Breast epithelium (tissue), 4 donors: ENCODE results near the gene PDE4D. TPM values are rescaled to one million over a fixed set of nuclear protein-coding genes. Genes with fewer than 3 reads are reported as not detected.

Experiments used
- DNase-seq, 2 donors: peaks; one replicate each; pipeline ENCODE4 v3.0.0-alpha.2; 2019; ENCODE audit warnings: low spot score in 2 of 2
- H3K27ac ChIP-seq, 2 donors: fragments of 200-600 bp; sonication (generic) in 1 of 2; one replicate each; pipeline ENCODE4 v1.5.1; 2016 to 2019; ENCODE audit warnings: mild to moderate bottlenecking in 1 of 2
- H3K27me3 ChIP-seq, 2 donors: fragments of 200-600 bp; sonication (generic) in 1 of 2; one replicate each; pipeline versions ENCODE4 v1.5.1 to v1.6.0; 2017 to 2019; ENCODE audit warnings: control low read depth in 1 of 2, mild to moderate bottlenecking in 1 of 2
- H3K36me3 ChIP-seq: fragments of 200-600 bp; one replicate; pipeline ENCODE4 v1.5.1; 2019
- H3K4me1 ChIP-seq, 2 donors: fragments of 200-600 bp; sonication (generic); one replicate each; pipeline ENCODE4 v1.5.1; 2016 to 2019; ENCODE audit warnings: control low read depth in 1 of 2
- H3K4me3 ChIP-seq, 3 donors: fragments of 200-600 bp; sonication (generic); 1 replicate in 2 of 3; 2 replicates in 1 of 3; pipeline ENCODE4 v1.5.1; 2016 to 2019; ENCODE audit warnings: mild to moderate bottlenecking in 3 of 3, moderate library complexity in 2 of 3
- H3K9me3 ChIP-seq, 2 donors: fragments of 200-600 bp; sonication (generic) in 1 of 2; one replicate each; pipeline ENCODE4 v1.5.1; 2016 to 2019; ENCODE audit warnings: control low read depth in 1 of 2
- POLR2A ChIP-seq: fragments of 450-650 bp; IDR thresholded peaks from one replicate; pipeline ENCODE4 v1.6.1; 2016; ENCODE audit warnings: antibody characterized with exemption, mild to moderate bottlenecking, moderate library complexity
- POLR2AphosphoS5 ChIP-seq, 3 donors: sonication (generic); formaldehyde crosslinking; IDR thresholded peaks; one replicate each; pipeline ENCODE4 v1.6.1; 2017; ENCODE audit warnings: antibody characterized with exemption in 3 of 3
- intact Hi-C: fragments of 100-400 bp; cut with DNase I; formaldehyde crosslinking; loops from one replicate; pipeline ENCODE4 v1.15.1; 2023; ENCODE audit warnings: low total_unique reads
- total RNA-seq, 3 donors: library from RNA; depleted of rRNA; stranded (reverse); fragments of >200 nt; gene quantifications; one replicate each; pipeline ENCODE4 v1.1.0, GENCODE V29; 2016
- TF ChIP-seq, protein P1 (sequence below), 3 donors: fragments of 450-650 bp; IDR thresholded peaks; one replicate each; pipeline ENCODE4 v1.5.1; 2016 to 2017; ENCODE audit warnings: antibody characterized with exemption in 3 of 3, mild to moderate bottlenecking in 3 of 3, moderate library complexity in 3 of 3

Gene PDE4D
- 10 to 100 TPM; 14.4 to 37.4 (median 28.2) TPM for total RNA-seq

DNA sequence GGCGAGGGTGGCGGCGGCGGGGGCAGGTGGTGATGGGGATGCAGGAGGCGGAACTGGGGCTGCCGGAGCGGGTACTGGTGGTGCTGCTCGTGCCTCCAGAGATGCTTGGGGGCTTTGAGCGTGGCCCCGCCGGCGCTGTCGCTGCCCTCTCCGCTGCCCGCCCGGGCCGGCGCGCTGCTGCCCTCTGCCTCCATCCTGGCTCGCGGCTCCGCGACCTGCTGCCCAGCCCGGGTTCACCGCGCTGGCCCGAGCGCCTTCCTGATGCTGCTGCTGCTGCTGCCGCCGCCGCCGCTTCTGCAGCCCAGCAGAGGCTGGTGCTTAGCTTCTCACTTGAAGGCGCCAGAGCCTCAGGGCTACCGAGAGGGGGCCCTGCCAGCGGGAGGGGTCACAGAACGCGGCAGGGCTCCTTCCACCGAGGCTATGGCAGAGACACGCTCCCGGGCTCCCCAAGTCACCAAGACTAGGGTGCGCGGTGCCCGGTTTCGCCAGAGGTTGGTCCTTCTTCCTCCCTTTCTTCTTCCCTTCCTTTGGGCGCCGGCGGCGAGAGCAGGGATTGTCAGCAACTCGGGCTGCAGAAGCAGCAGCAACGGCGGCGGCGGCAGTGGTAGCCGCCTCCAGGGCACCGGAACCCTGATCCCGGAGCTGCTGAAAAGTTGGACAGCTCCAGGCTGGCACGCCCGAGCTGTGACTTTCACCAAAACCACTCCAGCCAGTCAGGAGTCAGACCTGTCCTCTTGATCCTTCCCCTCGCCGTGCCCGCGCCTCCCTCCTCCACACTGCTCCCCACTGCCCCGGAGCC is at the start of gene PDE4D:
Gene PDE4D (minus strand): TSS at position 298 of the 799 bp plus-strand sequence.
- peak; percentile 18 to 55 for DNase-seq
- TF ChIP-seq, protein P1, sequence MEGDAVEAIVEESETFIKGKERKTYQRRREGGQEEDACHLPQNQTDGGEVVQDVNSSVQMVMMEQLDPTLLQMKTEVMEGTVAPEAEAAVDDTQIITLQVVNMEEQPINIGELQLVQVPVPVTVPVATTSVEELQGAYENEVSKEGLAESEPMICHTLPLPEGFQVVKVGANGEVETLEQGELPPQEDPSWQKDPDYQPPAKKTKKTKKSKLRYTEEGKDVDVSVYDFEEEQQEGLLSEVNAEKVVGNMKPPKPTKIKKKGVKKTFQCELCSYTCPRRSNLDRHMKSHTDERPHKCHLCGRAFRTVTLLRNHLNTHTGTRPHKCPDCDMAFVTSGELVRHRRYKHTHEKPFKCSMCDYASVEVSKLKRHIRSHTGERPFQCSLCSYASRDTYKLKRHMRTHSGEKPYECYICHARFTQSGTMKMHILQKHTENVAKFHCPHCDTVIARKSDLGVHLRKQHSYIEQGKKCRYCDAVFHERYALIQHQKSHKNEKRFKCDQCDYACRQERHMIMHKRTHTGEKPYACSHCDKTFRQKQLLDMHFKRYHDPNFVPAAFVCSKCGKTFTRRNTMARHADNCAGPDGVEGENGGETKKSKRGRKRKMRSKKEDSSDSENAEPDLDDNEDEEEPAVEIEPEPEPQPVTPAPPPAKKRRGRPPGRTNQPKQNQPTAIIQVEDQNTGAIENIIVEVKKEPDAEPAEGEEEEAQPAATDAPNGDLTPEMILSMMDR (IDR thresholded peaks at IDR 0.05): no peak
- TF ChIP-seq POLR2A (no peak), POLR2AphosphoS5 (IDR thresholded peaks at IDR 0.05) (no peak)
- H3K4me3 ChIP-seq: peak within 1 kb of the TSS; percentile 8 to 45 (median 26)
- H3K9me3 ChIP-seq: no peaks in the 10 kb centered on the region
- no peak within 1 kb of the TSS for H3K27ac ChIP-seq
- H3K27me3 ChIP-seq: peaks cover 0 to 32% of the 10 kb centered on the region in 2 donors
- intact Hi-C loops: no loop called here
- peaks cover 0 to 4% of the 10 kb centered on the region in 2 donors for H3K4me1 ChIP-seq
- no peaks in the 10 kb centered on the region for H3K36me3 ChIP-seq

DNA sequence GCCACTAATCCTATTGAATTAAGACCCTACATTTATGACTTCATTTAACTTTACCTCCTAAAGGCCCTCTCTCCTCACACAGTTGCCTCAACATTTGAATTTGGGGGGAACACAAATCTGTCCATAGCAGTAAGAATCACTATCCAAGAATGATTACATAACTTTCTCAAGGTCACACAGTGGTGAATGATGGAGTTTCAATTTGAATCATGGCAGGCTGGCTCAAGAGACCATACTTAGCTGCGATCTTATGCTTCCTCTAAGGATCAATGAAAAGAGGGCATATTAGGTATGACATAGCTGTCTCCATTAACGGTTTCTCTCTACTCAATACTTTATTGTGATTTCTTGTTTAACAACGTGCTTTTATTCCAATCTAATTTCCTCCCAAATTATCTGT is 44.1 kb upstream of the PDE4D start:
- intact Hi-C loops: no loop called here
- Histone ChIP-seq H3K27ac (no peak overlapping the region), H3K36me3 (no peaks in the 10 kb centered on the region), H3K4me3 (no peak overlapping the region), H3K4me1 (no peaks in the 10 kb centered on the region), H3K9me3 (no peaks in the 10 kb centered on the region), H3K27me3 (no peaks in the 10 kb centered on the region)
- TF ChIP-seq POLR2AphosphoS5 (IDR thresholded peaks at IDR 0.05) (no peak), POLR2A (no peak)
- TF ChIP-seq, protein P1 (IDR thresholded peaks at IDR 0.05): no peak
- DNase-seq: no peak

DNA sequence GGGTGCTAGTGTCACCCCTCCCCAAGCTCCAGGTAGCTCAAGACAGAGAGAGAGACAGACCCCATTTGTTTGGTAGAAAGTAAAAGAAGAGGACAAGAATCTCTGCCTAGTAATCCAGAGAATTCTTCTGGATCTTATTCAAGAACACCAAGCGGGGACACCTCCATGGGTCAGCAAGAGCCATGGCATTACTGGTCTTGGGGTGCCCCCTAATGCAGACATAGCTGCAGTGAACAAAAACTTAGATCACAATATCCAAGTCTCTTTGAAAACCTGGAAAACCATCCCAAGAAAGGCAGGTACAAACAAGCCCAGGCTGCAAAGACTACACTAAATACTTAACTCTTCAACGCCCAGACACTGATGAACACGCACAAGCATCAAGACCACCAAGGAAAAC is 29.9 kb upstream of the PDE4D start:
- Histone ChIP-seq H3K4me1 (no peaks in the 10 kb centered on the region), H3K27me3 (no peaks in the 10 kb centered on the region), H3K27ac (no peak overlapping the region), H3K9me3 (no peaks in the 10 kb centered on the region), H3K4me3 (no peak overlapping the region), H3K36me3 (no peaks in the 10 kb centered on the region)
- intact Hi-C loops: no loop called here
- no peak for DNase-seq
- TF ChIP-seq POLR2AphosphoS5 (IDR thresholded peaks at IDR 0.05) (no peak), POLR2A (no peak)
- TF ChIP-seq, protein P1 (IDR thresholded peaks at IDR 0.05): no peak

DNA sequence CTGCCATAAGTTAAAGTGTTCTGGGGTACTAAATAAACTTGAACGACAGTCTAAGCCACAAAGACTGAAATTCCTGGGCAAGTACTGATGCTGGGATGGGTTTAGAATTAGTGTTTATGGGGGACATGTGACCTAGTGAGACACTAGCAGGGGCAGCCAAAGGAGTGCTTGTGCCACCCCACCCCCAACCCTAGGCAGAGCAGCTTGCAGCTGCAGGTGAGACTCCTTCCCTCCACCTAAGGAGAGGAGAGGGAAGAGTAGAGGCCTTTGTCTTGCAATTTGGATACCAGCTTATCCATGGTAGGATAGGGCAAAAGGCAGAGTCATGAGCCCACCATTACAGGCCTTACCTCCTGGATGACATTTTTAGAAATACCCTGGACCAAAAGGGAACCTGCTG is 28.7 kb upstream of the PDE4D start:
- no peak overlapping the region for H3K4me3 ChIP-seq
- no peaks in the 10 kb centered on the region for H3K9me3 ChIP-seq
- TF ChIP-seq, protein P1 (IDR thresholded peaks at IDR 0.05): no peak
- no peak for TF ChIP-seq POLR2AphosphoS5 (IDR thresholded peaks at IDR 0.05)
- TF ChIP-seq POLR2A: no peak
- DNase-seq: no peak
- intact Hi-C loops: no loop called here
- H3K36me3 ChIP-seq: no peaks in the 10 kb centered on the region
- H3K27ac ChIP-seq: no peak overlapping the region
- no peaks in the 10 kb centered on the region for H3K27me3 ChIP-seq
- no peaks in the 10 kb centered on the region for H3K4me1 ChIP-seq

DNA sequence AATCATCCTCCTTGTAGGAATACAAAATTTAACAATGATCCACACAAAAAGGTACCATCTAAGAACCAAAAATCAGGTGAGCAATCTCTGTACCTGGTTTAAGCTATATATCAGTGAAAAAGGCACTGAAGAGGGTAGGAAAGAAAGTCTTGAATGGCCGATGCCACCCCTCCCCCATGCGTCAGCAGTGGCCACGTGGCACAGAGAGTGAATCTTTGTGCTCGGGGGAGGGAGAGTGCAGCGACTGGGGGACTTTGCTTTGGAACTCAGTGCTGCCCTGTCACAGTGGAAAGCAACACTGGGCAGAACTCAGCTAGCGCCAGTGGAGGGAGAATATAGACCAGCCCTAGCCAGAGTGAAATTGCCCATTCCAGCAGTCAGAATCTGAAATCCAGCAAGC is 28.3 kb upstream of the PDE4D start:
- no peaks in the 10 kb centered on the region for H3K36me3 ChIP-seq
- intact Hi-C loops: no loop called here
- H3K27ac ChIP-seq: no peak overlapping the region
- H3K4me1 ChIP-seq: no peaks in the 10 kb centered on the region
- no peaks in the 10 kb centered on the region for H3K27me3 ChIP-seq
- DNase-seq: no peak
- TF ChIP-seq POLR2AphosphoS5 (IDR thresholded peaks at IDR 0.05) (no peak), POLR2A (no peak)
- TF ChIP-seq, protein P1 (IDR thresholded peaks at IDR 0.05): no peak
- no peaks in the 10 kb centered on the region for H3K9me3 ChIP-seq
- no peak overlapping the region for H3K4me3 ChIP-seq
